ENCODE results near the gene ELMO1.

Gene ELMO1

DNA sequence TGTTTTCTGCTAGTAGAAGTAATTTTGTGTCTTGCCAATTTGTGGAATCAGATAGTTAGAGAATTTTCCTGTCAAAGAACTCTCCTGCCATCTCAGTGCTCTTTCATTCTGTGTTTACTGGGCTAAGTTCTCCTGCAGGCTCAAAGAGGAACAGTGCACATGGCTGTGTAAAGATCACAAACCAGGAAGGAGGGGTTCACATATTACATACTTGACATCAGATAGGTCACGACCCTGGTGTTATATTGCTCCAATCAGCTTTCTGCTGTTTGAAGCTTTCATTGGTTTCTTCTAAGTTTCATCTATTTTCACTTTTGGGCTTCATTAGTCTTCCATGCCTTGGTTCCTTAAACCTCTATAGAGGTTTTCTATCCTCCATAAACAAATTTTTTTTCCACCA, 13.5 kb upstream of the ELMO1 start:
- no peak for DNase-seq

- DNase-seq: no peak
Observed at GRCh38 chr7:37455081-37455480, 6.4 kb upstream of the ELMO1 start.

GRCh38 chr7:37452346-37452745, 3.7 kb upstream of the ELMO1 start:
- no peak for DNase-seq

DNA sequence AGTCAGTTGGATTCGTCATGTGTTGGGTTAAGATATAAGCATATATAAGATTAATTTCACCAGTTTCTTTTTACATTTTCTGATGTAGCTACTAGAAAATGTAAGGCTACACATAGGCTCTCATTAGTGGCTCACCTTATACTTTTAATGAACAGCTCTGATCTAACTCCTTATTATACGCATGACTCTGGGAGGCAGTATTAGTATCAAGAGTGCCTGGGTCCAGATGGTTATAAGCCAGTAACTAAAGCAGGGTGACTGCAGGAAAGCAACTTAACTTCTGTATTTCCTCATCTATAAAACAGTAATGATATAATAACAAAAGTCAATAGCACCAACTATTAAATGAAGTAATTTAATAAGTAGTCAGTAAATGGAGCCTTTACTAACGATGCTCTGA, 1.4 kb upstream of the ELMO1 start:
- DNase-seq: no peak

DNA sequence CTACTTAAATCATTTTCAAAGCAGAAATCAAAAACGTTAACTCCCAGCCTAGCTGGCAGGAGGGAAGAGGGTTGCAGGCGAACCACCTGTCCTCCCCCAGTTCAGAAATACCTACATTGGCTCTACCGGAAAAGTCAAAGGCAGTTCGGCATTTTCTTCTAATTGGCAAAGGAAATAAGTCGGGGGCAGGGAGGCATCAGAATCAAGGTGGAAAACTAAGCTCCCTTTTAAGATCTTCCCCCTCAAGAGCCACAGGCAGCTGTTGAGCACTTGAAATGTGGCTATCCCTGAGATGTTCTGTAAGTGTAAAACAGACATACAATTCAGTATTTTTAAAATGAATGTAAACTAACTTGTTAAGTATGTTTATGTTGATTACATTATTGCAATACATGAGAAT, 957 bp upstream of the ELMO1 start:
- DNase-seq: no peak

GRCh38 chr7:37448011-37448635, 541 bp downstream of the ELMO1 start:
- no peak for DNase-seq

DNA sequence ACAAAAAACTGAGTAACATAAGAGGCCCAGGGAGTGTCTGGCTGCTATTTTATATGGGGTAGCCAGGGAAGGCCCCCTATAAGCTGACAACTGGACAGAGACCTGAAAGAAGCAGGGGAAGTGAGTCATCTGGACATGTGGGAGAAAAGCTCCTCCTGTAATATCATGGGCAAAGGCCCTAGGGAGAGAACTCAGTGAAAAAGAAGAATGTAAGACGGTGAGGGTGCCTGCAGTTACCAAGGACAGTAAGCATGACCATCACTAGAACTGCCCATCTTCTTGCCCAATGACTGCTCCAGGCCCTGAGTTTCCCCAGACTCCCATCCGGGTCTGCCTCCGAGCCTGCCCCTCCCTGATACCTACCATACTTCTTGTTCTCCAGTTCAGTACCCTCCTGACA, 2.3 kb downstream of the ELMO1 start:
- no peak for DNase-seq

DNA sequence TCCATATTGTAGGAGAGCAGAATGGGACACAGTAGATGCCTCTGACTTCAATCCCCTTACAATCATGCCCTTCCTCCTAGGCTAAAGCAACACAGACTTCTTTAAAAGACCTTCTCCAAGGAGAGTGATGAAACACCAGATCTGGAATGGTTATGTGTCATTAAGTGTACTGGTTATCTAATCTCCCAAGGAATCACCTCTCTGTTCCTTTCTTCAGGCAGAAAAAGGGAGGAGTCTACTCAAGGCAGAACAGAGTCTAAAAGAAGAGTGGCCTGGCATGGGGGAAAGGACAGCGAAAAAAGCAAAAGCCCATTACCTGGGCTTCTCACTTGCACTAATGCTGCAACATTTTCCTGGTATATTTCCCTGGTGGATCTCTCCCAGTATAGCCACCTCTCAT, 2.9 kb downstream of the ELMO1 start:
- DNase-seq: no peak

DNA sequence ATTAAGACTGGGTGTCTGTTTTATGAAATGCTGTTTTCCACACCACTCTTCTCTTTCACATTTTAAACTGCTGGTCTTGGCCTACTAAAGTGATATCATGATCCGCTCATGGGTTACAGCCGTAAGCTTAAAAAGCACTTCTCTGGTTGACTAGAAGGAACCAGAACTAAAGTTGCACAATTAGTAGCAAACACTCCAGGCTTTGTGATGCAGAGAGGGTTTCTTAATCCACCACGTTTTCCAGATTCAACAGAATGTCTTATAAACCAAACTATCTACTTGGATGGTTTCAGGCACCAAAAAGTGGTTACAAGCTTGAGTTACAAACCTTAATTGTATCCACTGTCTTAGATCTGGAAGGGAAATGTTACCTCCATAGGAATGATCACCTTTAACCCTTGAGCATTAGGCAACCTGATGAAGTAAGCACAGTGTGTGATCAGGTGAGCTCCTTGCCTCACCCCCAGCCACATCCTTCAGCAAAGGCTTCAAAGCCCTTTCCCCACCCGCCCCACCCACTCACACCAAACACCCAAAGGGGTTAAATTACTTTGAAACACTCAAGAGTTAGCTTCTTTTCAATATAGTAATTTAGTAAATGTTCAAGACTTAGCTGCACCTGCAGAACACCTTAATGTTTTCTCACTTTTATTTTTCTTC, 3.5 kb downstream of the ELMO1 start:
- no peak for DNase-seq

GRCh38 chr7:37443627-37444026, 5.0 kb downstream of the ELMO1 start:
- DNase-seq: no peak

DNA sequence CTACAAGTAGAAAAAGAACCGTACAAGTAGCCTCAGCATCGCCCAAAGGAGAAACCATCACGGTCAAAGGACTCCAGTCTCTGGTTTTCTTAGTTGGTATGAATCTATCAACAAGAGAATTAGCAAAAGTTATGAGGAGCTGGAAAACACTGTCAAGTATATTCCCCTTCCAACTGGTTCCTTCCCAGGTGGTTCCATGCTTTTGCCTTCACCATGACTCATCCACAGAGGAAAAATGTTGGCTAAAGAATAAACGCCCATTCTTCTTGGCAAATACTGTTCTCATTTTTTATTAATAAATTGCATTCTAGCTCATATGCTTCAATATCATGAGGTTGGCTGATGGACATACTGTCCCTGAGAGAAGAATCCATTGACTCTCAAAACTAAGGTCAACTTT, 6.4 kb downstream of the ELMO1 start:
- DNase-seq: no peak

DNA sequence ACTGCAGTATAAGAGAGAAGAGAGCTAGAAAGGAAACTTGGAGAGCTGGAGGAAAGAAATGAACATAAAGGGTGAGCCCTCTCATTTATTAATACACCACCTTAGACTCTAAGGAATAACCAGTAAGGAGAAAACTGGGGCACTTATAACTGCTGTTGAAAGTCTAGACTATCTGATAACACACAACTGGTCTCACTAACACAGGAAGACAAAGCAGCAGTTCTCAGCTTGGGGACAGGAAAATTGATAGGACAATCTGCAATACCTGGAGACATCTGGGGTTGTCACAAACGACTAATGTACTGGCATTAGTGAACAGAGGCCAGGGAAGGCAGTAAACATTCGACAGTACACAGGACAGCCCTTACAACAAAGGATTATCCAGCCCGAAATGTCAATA, 6.8 kb downstream of the ELMO1 start:
- DNase-seq: no peak

- no peak for DNase-seq
Observed at GRCh38 chr7:37441386-37441760, 7.3 kb downstream of the ELMO1 start.

DNA sequence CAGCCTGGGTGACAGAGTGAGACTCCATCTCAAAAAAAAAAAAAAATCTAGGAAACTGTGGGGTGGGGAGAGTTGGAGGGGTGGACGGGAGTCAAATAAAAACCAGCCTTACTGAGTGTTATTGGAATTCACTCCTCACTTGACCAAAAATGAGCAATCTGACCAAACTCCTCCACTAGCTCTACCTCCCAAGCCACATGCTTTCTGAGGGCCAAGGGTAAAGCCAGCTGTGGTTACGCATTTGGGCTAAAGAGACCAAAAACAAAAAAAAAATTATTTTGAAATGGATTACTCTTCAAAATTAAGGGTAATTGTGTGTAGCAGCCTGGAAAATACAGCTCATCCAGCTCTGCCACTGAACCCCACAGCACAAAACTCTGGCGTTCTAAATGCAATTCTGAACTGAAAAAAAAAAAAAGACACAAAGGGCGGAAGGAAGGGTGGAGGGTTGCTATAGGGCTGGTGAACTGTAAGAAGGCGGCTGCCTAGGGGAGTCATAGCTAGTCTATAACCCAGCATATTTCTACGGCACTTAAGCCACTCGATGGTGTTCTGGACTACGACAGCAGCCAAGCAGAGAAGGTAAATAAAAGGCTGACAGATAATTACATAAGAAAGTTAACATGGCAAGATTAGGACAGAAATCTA, 7.8 kb downstream of the ELMO1 start:
- no peak for DNase-seq

- DNase-seq: no peak
Observed at GRCh38 chr7:37439653-37440026, 9.0 kb downstream of the ELMO1 start.

GRCh38 chr7:37438906-37439652, 9.6 kb downstream of the ELMO1 start:
- DNase-seq: no peak

GRCh38 chr7:37435156-37435855, 13.4 kb downstream of the ELMO1 start:
- no peak for DNase-seq

DNA sequence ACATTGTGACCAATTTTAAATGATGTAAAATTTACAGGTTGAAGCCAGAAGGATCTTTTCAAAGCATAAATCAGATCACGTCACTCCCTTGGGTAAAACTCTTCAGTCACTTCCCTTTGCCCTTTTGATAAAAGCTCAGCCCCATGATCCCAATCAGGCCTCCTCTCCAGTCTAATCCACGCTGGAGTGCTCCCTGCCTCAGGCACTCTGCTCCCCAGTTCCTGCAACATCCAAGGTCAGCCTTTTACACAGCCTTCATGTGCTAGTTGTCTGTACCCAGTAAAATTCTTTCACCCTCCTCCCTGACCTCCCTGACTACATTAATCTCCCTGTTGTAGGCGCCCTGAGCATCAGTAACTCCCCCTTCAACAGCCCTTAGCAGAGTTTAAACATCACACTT, 14.1 kb downstream of the ELMO1 start:
- DNase-seq: no peak

DNA sequence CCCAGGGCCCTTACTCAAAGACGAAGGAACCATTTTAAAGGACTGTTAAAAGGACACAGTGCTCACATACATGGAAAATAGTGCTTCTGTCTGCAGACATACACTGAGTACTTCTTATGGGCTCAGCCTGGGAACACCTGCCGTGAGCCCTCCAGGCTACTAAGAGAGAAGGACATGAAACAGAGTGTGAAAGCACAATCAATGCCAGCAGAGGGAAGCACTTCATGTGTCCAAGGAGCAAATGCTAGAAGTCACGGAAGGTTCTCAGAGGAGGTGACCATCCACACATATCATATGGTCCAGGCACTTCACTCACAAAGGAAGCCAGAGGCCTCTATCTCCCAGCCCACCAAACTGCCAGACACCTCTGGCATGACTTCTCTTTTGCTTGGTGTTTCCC, 15.5 kb downstream of the ELMO1 start:
- DNase-seq: no peak

- no peak for DNase-seq
Observed at GRCh38 chr7:37432281-37432920, 16.3 kb downstream of the ELMO1 start.

GRCh38 chr7:37431413-37431812, 17.3 kb downstream of the ELMO1 start:
- DNase-seq: no peak

DNA sequence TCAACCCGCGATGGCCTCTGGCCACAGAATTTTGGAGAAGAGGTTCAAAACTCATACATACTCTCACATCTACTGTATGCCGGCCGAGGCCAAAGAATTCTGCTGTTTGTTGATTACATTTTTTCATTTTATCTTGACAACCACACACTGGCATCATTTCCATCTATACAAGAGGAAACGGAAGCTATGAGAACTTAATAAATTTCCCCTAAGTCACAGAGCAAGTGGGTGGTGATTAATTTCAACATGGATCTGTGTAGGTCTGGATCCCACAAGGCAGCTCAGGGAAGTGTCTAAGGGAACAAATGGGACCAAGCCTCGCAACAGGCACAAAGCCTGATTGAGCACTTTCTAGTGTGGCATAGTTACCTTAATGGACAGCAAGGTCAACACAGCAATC, 18.0 kb downstream of the ELMO1 start:
- no peak for DNase-seq

DNA sequence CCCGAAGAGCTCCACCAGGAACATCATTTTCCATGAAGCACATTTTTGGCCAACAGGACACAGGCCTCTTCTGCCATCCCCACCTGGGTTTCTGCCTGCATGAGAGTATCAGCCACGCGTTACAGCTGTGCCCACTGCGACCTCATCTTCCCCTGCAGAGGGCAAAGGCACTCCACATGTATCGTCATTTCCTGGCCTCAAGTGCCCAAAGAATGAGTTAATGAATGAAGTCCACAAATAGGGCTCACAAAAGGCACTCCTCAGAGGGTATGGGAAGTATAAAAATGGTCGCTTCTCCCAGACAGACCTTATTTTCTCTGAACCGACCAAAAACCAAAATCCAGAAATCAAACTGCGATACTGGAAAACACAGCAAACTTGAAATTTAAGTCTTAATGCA, 18.5 kb downstream of the ELMO1 start:
- DNase-seq: no peak

All from NCI-H2081 treated with DMSO at 0.1 percent for 48 hours (cell line).